HCT116 (cell line): Measurements from ENCODE around the gene FST.

Experiments used
- POLR2A ChIP-seq: IDR thresholded peaks from 2 replicates; pipeline ENCODE4 v1.7.0; 2011; ENCODE audit warnings: borderline replicate concordance; ENCODE audit not compliant: insufficient read depth, insufficient read length; ENCODE audit errors: extremely low read depth
- POLR2AphosphoS5 ChIP-seq: IDR thresholded peaks from 2 replicates; pipeline ENCODE4 v1.6.1; 2011; ENCODE audit warnings: mild to moderate bottlenecking, low read depth, low read length, moderate library complexity

- TF ChIP-seq POLR2A, result no peak
- no peak for TF ChIP-seq POLR2AphosphoS5
These were observed 32.1 kb downstream of the FST start for GRCh38 chr5:53512539-53512938.
